ENCODE results near the gene USP32.
"Not testable (repeated sequence)": the region's sequence is repeated elsewhere in the genome, so short reads cannot be mapped to it uniquely, and the experiment has no call there.

Gene USP32

DNA sequence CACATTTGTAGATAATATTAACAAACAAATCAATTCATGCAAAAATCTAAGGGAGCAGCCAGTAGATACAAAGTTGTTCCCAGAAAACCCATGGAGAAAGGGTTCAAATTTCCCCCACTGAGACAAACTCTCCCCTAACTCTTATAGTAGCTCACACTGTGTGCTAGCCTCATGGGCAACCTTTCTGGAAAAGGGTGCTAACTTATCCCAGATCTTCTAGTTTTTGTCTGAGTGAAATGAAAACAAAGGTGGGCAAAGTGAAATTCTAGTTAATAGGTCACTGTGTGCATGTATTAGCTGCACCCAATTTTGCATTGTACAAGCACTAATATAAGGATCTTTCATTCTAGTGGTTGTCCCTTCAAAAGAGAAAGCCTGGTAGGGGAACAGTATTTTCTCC is 9.9 kb upstream of the USP32 start:
- no peak for DNase-seq

GRCh38 chr17:60398227-60398959 is 6.5 kb upstream of the USP32 start:
- no peak for DNase-seq

DNA sequence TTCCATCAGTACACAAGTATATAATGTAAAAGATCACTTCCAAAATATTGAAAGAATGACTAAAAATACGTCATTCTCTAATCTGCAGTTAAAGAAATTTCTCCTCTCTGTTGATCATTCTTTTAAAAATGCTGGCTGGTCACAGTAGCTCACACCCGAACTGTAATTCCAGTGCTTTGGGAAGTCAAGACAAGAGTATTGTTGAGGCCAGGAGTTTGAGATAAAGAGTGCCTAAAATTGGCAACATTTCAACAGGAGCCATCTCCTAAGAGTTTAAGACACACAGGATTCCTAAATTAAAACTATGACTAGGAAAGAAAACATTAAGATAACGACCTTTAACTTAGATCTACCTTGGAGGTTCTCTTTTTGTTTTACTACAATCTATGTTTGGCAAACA is 4.5 kb upstream of the USP32 start:
- DNase-seq, result no peak

DNA sequence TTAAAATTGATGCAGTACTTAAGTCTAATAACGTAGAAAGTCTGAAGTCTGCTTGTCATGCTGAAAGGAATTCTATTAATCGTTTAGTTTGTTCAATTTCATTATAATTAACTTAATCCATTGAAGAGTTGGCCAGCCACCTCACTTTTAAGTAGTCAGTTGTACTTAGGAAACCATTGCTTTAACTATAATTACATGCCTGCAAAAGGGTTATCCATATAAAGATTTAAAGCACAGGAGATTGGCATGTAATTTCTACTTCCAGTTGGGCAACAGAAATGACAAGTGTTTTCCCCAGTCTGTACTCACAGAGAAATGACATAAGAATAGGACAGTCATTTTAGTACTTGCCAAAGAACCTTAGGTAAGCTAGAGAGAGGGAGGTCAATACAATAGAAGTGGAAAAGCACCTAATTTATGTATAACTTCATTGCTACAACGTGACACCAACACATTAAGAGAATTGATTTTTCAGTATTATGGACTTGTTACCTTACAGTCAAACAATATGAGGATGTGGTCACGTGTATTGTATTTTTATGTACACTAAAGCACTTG is 3.7 kb upstream of the USP32 start:
- no peak for DNase-seq

DNA sequence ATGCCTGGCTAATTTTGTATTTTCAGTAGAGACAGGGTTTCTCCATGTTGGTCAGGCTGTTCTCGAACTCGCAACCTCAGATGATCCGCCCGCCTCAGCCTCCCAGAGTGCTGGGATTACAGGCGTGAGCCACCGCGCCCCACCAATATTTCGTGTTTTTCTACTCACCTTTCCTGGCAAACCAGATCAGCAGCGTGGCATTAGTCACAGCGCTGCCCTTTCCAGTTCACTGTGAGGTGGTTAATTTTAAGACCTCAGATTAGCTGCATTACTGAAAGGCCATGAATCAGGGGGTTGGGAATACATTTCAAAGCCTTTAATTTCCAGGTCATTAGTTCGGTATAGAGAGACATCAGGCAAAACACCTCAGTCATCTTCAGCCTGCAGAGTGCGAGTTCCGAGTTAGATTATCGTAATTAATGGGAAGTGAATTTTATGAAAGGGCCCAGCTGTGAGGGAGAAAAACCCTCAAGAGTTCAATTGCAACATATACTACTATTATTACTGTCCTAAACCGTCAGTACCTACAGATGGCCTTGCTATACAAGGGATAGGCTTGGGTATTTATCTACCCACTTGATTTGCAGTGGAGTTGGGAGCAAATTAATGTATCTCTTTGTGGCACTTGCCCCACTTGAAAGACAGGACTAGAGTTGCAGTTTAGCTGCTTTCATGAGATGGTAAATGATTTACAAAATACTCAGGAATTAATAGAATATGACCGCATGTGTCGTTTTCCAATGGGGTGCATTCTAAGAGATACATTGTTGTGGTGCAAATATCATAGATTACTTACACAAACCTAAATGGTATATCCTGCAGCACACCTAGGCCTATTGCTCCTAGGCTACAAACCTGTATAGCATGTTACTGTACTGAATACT is 2.1 kb upstream of the USP32 start:
- no peak for DNase-seq

DNA sequence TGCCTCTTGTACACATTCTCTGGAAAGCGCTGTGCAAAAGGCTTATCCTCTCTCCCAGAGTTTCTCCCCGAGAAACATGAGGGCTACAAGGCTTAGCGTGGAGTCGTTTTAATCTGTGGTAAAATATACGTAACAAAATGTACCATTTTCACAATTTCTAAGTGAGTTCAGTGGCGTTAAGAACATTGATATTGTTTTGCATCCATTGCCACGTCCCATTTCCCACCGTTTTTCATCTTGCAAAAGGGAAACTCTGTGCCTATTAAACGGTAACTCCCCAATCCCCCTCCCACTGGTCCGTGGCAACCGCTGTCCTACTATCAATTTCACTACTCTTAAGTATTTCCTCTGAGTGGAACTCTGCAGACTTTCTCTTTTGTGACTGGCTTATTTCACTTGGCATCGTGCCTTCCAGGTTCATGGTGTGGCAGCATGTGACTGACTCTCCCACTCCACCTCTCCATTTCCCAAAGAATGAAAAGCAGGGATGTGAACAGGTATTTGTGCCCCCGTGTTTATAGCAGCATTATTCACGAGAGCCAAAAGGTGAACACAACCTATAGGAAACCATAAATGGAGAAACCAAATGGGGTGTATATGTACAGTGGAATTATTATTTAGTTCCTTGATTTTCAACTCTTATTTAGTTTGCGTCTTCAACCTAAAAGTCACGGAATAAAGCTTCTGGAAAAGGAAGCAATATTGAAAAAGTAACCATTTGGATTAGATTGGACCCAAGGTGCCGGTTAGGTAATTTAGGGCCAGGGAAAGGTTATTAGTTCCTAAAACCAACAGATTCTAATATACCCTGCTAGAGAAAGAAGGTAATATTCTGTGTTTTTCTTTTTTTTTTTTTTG is 1.1 kb upstream of the USP32 start:
- no peak for DNase-seq

DNA sequence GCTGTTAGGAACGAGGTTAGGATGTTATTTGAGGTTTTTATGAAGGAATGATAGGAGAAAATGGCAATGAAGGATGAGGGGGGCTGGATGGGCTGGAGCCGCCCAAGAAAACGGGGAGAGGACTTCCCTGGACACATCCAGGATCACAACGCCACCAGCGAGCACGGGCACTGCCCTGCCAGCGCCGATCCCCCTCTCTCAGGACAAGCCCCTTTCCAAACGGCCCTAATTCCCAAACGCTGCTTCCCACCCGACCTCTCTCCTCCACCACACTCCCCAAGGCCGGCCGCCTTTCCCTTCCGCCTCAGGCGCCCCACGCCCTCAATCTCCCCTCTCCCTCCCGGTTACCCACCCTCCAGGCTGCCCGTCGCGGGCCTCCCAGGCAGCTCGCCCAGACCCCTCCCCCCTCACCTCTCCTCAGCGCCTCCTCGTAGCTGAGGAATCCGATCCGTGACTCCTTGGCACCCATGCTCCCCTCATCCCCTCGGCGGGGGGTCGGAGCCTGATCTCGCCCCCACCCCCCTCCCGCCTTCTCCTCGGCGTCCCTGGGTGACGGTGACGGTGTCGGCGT is 377 bp downstream of the USP32 start:
- DNase-seq, result no peak

DNA sequence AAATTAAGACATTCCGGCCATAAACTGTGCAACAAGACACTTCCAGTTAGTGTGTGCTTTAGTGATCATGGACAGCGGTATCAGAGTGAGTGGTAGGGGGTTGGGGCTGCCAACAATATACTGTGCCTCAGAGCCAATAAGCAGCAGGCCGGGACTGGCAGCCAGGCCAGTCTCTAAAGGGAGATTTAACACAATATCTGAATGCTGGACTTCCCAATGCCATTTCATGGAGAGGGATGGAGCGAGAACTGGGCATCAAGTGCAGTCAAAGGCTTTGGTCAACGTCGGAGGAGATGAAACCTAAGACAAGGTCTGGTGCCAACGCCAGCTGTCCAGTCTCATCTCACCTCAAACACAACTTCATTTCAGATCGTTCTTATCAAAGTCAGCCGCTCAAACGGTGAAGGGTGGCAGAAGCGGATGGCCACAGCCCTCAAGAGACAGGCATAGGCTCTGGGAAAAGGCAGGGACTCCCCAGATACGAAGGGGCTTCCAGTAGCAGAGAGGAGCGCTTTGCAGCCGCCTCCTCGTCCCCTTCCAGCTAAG is 935 bp downstream of the USP32 start:
- no peak for DNase-seq

DNA sequence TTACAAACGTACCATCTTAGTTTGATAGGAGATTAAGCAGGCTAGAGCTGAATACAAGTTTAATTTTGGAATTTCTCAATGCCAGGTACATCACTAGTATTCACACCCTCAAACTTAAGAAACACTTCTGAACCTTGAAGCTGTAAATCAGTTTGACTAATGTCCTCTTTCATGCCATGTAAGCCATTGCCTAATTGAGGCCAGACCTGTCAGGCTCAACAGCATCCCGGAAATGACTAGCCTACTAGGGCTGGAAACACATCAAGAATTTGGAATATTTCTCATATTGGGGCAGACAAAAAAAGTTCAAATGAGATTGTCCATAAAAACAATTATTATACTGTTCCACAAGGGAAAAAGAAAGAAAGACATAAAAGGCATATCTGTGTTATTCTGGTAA is 1.7 kb downstream of the USP32 start:
- DNase-seq, result no peak

DNA sequence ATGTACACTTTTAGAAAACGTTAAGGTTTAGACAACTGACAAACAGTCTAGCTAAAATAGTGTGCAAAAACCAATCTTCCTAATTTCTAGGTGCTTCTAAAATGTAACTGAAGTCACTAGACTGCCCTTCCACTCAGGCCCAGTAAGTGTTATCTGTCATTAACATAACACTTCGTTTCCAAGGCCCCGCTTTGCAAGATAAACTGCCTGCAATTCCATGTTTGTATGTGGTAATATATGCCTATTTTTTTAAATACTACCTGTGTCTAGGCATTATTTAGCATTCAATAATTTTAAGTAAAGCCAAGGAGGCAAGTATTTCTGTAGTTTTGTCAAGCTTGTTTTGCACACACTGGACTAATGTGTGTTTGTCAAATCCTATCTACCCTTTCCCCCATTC is 3.2 kb downstream of the USP32 start:
- DNase-seq, result no peak

GRCh38 chr17:60387666-60388065 is 4.3 kb downstream of the USP32 start:
- DNase-seq, result no peak

- DNase-seq, result no peak
Measured at GRCh38 chr17:60386147-60387058, 5.5 kb downstream of the USP32 start.

GRCh38 chr17:60384921-60385320 is 7.0 kb downstream of the USP32 start:
- DNase-seq, result not testable (repeated sequence)

GRCh38 chr17:60383379-60383778 is 8.6 kb downstream of the USP32 start:
- no peak for DNase-seq

DNA sequence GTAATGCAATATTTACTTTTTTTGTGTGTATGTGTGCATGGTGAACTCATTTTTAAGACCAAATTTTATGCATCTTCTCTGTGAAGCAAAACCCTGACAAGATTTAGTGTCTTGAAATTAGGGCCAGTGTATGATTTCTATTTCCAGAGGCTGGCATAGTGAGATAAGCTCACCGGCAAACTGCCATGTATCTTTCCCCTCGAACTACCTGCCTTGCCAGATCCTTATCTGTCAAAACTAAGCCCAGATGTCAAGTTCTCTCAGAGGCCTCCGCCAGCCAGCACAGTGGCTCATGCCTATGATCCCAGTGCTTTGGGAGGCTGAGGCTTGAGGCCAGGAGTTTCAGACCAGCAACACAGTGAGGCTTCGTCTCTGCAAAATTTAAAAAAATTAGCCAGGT is 10.0 kb downstream of the USP32 start:
- no peak for DNase-seq

DNA sequence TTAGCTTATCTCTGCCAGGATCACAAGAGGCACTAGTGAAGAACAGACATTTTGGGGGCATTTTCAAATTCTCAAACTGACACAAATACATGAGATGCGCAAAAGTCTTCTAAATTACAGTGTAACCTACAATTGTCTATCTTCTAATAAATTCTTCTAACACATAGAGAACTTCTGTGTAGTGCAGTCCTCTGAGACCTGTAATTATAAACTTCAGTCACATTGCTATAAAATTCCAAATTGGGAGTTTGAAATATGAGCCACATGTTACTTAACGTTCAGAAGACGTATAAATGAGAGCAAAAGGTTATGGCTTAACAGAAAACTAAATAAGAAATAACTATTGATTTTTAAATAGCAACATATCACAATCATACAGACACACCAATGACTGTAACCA is 12.5 kb downstream of the USP32 start:
- not testable (repeated sequence) for DNase-seq

- not testable (repeated sequence) for DNase-seq
Measured at GRCh38 chr17:60378187-60378586, 13.7 kb downstream of the USP32 start.

GRCh38 chr17:60372790-60373483 is 19.0 kb downstream of the USP32 start:
- no peak for DNase-seq

DNA sequence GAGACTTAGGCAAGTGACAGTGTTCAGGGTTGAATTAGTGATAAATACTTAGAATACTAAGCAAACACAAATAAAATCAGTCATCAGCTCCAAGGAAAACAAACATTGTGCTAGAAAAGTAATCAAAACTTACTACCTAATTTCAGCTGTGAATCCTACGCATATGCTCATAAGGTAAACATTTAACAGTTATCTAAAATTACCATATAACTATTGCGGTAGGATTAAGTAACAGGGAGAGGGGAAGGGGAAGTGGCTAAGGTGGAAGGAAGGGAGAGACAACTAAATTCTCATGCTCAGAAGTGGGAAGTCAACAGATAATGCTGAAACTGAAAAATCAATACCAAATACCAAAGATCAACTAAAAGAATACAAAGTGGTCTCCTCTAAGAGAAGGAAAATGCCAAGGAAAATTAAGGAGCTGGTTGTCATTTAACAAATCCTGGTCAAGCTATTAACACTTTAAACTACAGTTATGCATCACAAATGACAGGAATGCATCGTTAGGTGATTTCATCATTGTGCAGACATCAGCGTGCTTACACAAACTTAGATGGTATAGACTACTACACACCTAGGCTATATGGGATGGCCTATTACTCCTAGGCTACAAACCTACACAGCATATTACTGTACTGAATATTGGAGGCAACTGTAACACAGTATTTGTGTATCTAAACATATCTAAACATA is 20.0 kb downstream of the USP32 start:
- no peak for DNase-seq

DNA sequence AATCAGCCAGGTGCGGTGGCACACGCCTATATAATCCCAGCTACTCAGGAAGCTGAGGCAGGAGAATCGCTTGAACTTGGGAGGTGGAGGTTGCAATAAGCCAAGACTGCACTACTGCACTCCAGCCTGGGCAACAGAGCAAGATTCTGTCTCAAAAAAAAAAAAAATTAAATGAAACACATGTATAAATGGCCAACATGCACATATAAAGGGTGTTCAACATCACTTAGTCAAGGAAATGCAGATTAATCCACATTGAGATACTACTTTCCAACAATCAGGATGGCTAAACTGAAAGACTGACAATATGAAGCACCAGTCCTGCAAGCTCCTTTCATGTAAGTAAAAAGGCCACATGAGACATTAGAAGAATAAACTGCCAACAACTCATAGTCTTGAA is 20.5 kb downstream of the USP32 start:
- no peak for DNase-seq
